GM21390 (cell line): ENCODE data around the gene ERMAP.
"Not testable (repeated sequence)": the region's sequence is repeated elsewhere in the genome, so short reads cannot be mapped to it uniquely, and the experiment has no call there.

ENCODE experiments used
- ATAC-seq: cut with Tn5 transposase; IDR thresholded peaks from one replicate; pipeline ENCODE4 v1.9.1; 2021; ENCODE audit not compliant: unreplicated experiment

ERMAP gene

GRCh38 chr1:42844592-42845140 lies 27.7 kb downstream of the ERMAP start:
- no peak for ATAC-seq

GRCh38 chr1:42845193-42845592 lies 28.3 kb downstream of the ERMAP start:
- no peak for ATAC-seq

DNA sequence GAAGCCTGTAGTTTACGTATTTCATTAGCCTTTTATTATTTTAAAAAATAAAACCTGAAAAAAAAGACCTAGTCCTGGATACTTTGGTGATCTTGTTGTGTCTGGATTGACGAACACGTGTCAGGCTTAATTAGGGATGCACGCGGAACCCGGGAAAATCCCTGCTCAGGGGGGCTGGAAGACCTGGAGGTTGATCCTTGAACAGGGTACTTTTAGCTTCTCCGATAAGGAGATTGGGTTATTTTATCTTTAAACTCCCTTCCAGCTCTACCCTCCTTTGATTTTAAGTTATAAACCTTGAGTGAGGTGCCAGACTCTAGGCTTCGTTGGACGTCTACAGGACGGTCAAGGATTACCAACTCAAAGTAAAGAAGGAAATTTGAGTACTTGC lies 28.9 kb downstream of the ERMAP start:
- peak; percentile 17 for ATAC-seq

GRCh38 chr1:42846257-42847110 lies 29.6 kb downstream of the ERMAP start, which contains the start of gene ZNF691:
Gene ZNF691, plus strand, starts transcription at chr1:42846613. Its CDS starts 3,046 bp downstream, at chr1:42849659.
- ATAC-seq: peak; percentile 92

GRCh38 chr1:42847111-42847595 lies 30.2 kb downstream of the ERMAP start:
- peak; percentile 6 for ATAC-seq

GRCh38 chr1:42847721-42848460 lies 31.0 kb downstream of the ERMAP start:
- no peak for ATAC-seq

- no peak for ATAC-seq
Observed at GRCh38 chr1:42848823-42849537, 32.1 kb downstream of the ERMAP start.

DNA sequence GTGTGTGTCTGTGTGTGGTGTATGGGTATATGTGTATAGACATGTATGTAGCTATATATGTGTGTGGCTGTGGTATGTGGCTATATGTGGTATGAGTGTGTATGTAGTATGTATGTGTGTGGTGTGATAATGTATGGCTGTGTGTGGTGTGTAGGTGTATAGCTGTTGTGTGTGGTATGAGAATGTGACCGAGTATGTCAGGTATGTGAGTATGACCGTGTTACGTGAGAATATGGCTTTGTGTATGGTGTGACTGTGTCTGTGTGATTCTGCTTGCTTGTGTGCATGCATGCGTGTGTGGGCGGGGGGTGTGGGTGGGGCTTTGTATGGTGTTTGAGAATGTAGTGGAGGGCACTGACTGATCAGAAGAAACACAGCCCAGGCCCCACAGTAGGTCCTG lies 33.0 kb downstream of the ERMAP start:
- ATAC-seq: no peak

DNA sequence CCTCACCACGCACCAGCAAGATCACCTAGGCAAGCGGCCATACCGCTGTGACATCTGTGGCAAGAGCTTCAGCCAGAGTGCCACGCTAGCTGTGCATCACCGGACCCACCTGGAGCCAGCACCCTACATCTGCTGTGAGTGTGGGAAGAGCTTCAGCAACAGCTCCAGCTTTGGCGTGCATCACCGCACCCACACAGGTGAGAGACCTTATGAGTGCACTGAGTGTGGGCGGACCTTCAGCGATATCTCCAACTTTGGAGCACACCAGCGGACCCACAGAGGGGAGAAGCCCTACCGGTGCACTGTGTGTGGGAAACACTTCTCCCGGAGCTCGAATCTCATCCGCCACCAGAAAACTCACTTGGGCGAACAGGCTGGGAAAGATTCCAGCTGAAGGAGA lies 34.5 kb downstream of the ERMAP start:
- ATAC-seq: no peak

DNA sequence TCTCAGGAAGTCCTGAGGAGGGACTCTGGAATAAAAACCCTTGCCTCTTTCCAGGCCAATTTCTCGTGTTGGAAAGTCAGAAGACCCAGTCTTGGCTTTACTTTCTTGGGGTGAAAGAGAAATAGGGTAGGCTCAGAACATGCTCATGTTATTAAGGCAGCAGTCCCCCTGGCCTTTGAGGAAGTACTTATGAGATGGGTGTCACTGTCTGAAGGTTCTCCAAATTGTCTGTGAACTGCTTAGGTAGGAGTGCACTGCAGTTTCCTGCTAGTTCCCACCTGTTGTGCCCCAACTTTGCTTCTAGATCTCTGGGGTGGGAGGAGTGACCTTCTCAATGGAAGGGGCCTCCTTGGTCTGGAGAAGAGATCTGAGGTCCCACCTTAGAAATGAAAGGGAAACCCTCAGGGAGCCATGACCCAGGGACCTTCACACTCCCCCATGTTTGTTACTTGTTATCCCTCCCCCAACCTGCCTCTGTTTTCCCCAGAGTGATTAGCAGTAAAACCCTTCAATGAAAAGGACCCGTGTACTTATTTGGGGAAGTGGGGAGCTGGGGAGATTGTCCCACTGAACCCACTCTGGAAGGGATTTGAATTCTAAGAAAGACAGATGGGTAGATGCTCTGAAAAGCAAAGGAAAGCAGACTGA lies 35.2 kb downstream of the ERMAP start:
- ATAC-seq: no peak

DNA sequence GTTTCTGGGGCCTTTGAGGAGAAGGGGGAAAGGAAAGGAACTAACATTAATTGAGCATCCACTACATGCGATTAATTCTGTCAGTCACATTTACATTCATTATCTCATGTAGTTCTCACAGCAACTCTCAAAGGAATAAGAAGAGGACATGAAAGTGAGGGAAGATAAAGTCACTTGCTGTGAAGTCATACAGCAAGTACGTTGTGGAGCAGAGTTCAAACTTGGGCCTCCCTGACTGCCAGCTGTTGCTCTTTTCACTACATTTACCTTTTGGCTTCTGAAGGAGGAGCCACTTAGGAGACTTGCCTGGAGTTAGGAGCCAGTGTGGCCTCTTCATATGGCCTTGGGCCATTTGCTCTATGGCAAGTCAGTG lies 35.7 kb downstream of the ERMAP start:
- ATAC-seq: no peak

- ATAC-seq: no peak
Observed at GRCh38 chr1:42853116-42853884, 36.4 kb downstream of the ERMAP start.

- ATAC-seq: not testable (repeated sequence)
Observed at GRCh38 chr1:42856554-42856953, 39.6 kb downstream of the ERMAP start.

GRCh38 chr1:42859366-42859765 lies 42.4 kb downstream of the ERMAP start:
- not testable (repeated sequence) for ATAC-seq

- ATAC-seq: no peak
Observed at GRCh38 chr1:42860339-42861013, 43.6 kb downstream of the ERMAP start.

- no peak for ATAC-seq
Observed at GRCh38 chr1:42861014-42861399, 44.1 kb downstream of the ERMAP start.

DNA sequence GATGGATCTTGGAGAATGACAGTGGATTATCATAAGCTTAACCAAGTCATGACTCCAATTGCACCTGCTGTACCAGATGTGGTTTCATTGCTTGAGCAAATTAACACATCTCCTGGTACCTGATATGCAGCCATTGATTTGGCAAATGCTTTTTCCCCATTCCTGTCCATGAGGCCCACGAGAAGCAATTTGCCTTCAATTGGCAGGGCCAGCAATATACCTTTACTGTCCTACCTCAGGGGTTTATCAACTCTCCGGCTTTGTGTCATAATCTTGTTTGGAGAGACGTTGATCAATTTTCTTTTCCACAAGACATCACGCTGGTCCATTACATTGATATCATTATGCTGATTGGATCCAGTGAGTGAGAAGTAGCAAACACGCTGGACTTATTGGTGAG lies 49.6 kb downstream of the ERMAP start:
- ATAC-seq: no peak

- not testable (repeated sequence) for ATAC-seq
Observed at GRCh38 chr1:42868466-42868865, 51.5 kb downstream of the ERMAP start.

GRCh38 chr1:42869254-42869653 lies 52.3 kb downstream of the ERMAP start:
- not testable (repeated sequence) for ATAC-seq
